CD14-positive monocyte (primary cell): Measurements from ENCODE around the gene TFAP2D. TPM values are rescaled to one million over a fixed set of nuclear protein-coding genes. Genes with fewer than 3 reads are reported as not detected.

ENCODE experiments used
- DNase-seq, 3 donors: peaks; one replicate each; pipeline ENCODE4 v3.0.0-alpha.2; 2011 to 2022
- H2AFZ ChIP-seq: 2 replicates; pipeline ENCODE4 v1.6.0; 2012; ENCODE audit warnings: mild to moderate bottlenecking, low read depth, low read length, inconsistent platforms; ENCODE audit not compliant: insufficient read depth, poor library complexity, severe bottlenecking
- H3K27ac ChIP-seq, 2 donors: 1 replicate in 1 of 2; 2 replicates in 1 of 2; pipeline ENCODE4 v1.5.1; 2012 to 2013; ENCODE audit warnings: low read length in 2 of 2, control low read depth in 1 of 2, inconsistent platforms in 1 of 2, low read depth in 1 of 2, mild to moderate bottlenecking in 1 of 2
- H3K27me3 ChIP-seq, 2 donors: one replicate each; pipeline versions ENCODE4 v1.6.0 to v1.6.1; 2011 to 2013; ENCODE audit warnings: low read length in 2 of 2; ENCODE audit not compliant: control insufficient read depth in 2 of 2, insufficient read depth in 2 of 2
- H3K36me3 ChIP-seq, 2 donors: replicated peaks in 1 of 2; 1 replicate in 1 of 2; 2 replicates in 1 of 2; pipeline versions ENCODE4 v1.5.1 to v1.6.1; 2012 to 2013; ENCODE audit warnings: low read length in 2 of 2, control low read depth in 1 of 2, inconsistent platforms in 1 of 2, mild to moderate bottlenecking in 1 of 2; ENCODE audit not compliant: insufficient read depth in 2 of 2, control insufficient read depth in 1 of 2
- H3K4me1 ChIP-seq, 2 donors: 1 replicate in 1 of 2; 2 replicates in 1 of 2; pipeline versions ENCODE4 v1.5.1 to v1.6.1; 2012 to 2013; ENCODE audit warnings: low read length in 2 of 2, control low read depth in 1 of 2, inconsistent platforms in 1 of 2, mild to moderate bottlenecking in 1 of 2, moderate library complexity in 1 of 2; ENCODE audit not compliant: insufficient read depth in 2 of 2, control insufficient read depth in 1 of 2
- H3K4me2 ChIP-seq: replicated peaks from 2 replicates; pipeline ENCODE3; 2012; ENCODE audit warnings: low read length, moderate library complexity, mild to moderate bottlenecking; ENCODE audit not compliant: poor library complexity, severe bottlenecking; ENCODE audit errors: extremely low read depth
- H3K4me3 ChIP-seq, 3 experiments: fragments of 200-600 bp in 1 of 3; sonication (generic) in 1 of 3; replicated peaks in 1 of 3; 1 replicate in 2 of 3; 2 replicates in 1 of 3; pipeline ENCODE4 v1.5.1; 2011 to 2013; ENCODE audit warnings: low read length in 3 of 3, mild to moderate bottlenecking in 3 of 3, control low read depth in 2 of 3, low read depth in 2 of 3, inconsistent platforms in 1 of 3, moderate library complexity in 1 of 3
- H3K79me2 ChIP-seq: 2 replicates; pipeline ENCODE4 v1.6.0; 2012; ENCODE audit warnings: mild to moderate bottlenecking, control low read depth, inconsistent platforms, low read length, moderate library complexity; ENCODE audit not compliant: insufficient read depth
- H3K9ac ChIP-seq: 2 replicates; pipeline ENCODE4 v1.6.0; 2017; ENCODE audit warnings: low read length, mild to moderate bottlenecking; ENCODE audit not compliant: insufficient read depth, poor library complexity, severe bottlenecking
- H3K9me3 ChIP-seq, 2 donors: replicated peaks in 1 of 2; 1 replicate in 1 of 2; 2 replicates in 1 of 2; pipeline versions ENCODE4 v1.5.1 to v1.6.1; 2012 to 2013; ENCODE audit warnings: low read length in 2 of 2, control low read depth in 1 of 2; ENCODE audit not compliant: control insufficient read depth in 1 of 2, insufficient read depth in 1 of 2
- H4K20me1 ChIP-seq: 2 replicates; pipeline ENCODE4 v1.6.0; 2012; ENCODE audit warnings: mild to moderate bottlenecking, low read length, control low read depth, moderate library complexity; ENCODE audit not compliant: insufficient read depth
- H3K27ac Mint-ChIP-seq, 7 donors: one replicate each; pipeline ENCODE4 v1.8.0; 2020; ENCODE audit warnings: mild to moderate bottlenecking in 7 of 7, mixed read lengths in 7 of 7, moderate library complexity in 6 of 7, inconsistent platforms in 2 of 7
- H3K27me3 Mint-ChIP-seq, 3 donors: one replicate each; pipeline ENCODE4 v1.8.0; 2021 to 2022; ENCODE audit warnings: low read depth in 3 of 3, mild to moderate bottlenecking in 3 of 3, mixed read lengths in 3 of 3, moderate library complexity in 3 of 3, inconsistent platforms in 1 of 3
- H3K36me3 Mint-ChIP-seq, 2 donors: one replicate each; pipeline ENCODE4 v1.8.0; 2020; ENCODE audit warnings: mixed read lengths in 2 of 2, inconsistent platforms in 1 of 2, mild to moderate bottlenecking in 1 of 2
- H3K4me1 Mint-ChIP-seq: one replicate; pipeline ENCODE4 v1.8.0; 2020; ENCODE audit warnings: mild to moderate bottlenecking, mixed read lengths
- H3K4me3 Mint-ChIP-seq, 2 donors: one replicate each; pipeline ENCODE4 v1.8.0; 2020; ENCODE audit warnings: mild to moderate bottlenecking in 2 of 2, mixed read lengths in 2 of 2, moderate library complexity in 1 of 2
- H3K9me3 Mint-ChIP-seq, 7 donors: one replicate each; pipeline ENCODE4 v1.8.0; 2020 to 2022; ENCODE audit warnings: mixed read lengths in 7 of 7, mild to moderate bottlenecking in 6 of 7, moderate library complexity in 6 of 7, inconsistent platforms in 2 of 7
- CTCF ChIP-seq: fragments of 200-600 bp; IDR thresholded peaks from one replicate; pipeline ENCODE4 v1.8.0; 2022; ENCODE audit warnings: antibody characterized with exemption, mild to moderate bottlenecking
- WGBS: methylation state at CpG from one replicate; pipeline ENCODE4 v1.1.5; 2013; ENCODE audit warnings: missing lambda C conversion rate; ENCODE audit not compliant: insufficient coverage; 5-methylcytosine and 5-hydroxymethylcytosine counted together
- intact Hi-C, 2 donors: fragments of 100-400 bp; cut with micrococcal nuclease; formaldehyde crosslinking; loops; one replicate each; pipeline versions ENCODE4 v1.15.0 to v1.15.1; 2023
- polyA minus RNA-seq: library from RNA; depleted of rRNA, polyadenylated mRNA; stranded (reverse); fragments of >200 nt; gene quantifications from 2 replicates; pipeline ENCODE4 v1.2.3, GENCODE V29; 2012
- polyA plus RNA-seq, 3 donors: library from polyadenylated mRNA; depleted of rRNA in 1 of 3; unstranded in 2 of 3; stranded (reverse) in 1 of 3; fragments of 300-500 nt in 2 of 3; fragments of >200 nt in 1 of 3; fragmentation: Illumina TruSeq in 2 of 3; gene quantifications; 1 replicate in 2 of 3; 2 replicates in 1 of 3; pipeline ENCODE4 v1.2.3, GENCODE V29; 2012 to 2021
- total RNA-seq, 12 experiments: library from RNA in 1 of 12; stranded (reverse) in 1 of 12; fragments of 120-200 nt in 1 of 12; gene quantifications; one replicate each; pipeline ENCODE4 v1.2.4 and lab custom pipeline; 2013 to 2026; ENCODE audit warnings: mixed read lengths in 6 of 12, inconsistent platforms in 1 of 12

TFAP2D gene
- total RNA-seq (2013) = not detected
- polyA plus RNA-seq = not detected
- polyA minus RNA-seq = not detected in 2 replicates
- 0 to 0.23 (median 0) reads per million in 11 experiments for total RNA-seq (lab: John Stamatoyannopoulos, UW)

DNA sequence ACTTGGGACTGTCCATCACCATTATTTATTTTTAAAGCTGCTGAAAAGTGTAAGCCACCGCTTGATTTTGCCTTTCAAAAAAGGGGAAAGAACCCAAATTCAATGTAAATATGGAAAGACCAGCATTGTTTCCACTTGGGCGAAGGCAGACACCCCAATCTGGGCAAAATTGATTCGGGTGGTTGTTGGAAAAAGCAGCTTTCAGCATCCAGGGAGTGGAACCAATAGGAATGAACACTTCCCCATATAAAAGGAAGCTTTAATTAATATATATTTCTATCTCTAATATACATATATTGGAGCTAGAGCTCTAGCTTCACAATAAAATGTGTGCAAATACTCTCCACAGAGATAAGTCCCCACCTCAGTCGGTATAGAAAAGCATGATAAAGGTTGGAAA, at the start of gene TFAP2D:
TSS of gene TFAP2D (plus strand) at position 301 of the 400 bp plus-strand sequence. CDS start 530 bp downstream, outside the sequence.
- Mint-ChIP-seq H3K4me1 (no peaks in the 10 kb centered on the region), H3K36me3 (peaks cover 3% of the 10 kb centered on the region in 2 donors), H3K27me3 (peaks cover 89 to 97% (median 92%) of the 10 kb centered on the region in 3 donors), H3K9me3 (peaks cover 5 to 47% (median 36%) of the 10 kb centered on the region in 7 donors), H3K27ac (peak within 1 kb of the TSS in 1 of 7 donors; percentile 13), H3K4me3 (peak within 1 kb of the TSS in 1 of 2 donors; percentile 85)
- WGBS = no CpG with 5 or more reads among the region's 4 CpGs
- Histone ChIP-seq H3K79me2 (no peaks in the 10 kb centered on the region), H3K4me1 (no peaks in the 10 kb centered on the region), H3K36me3 (no peaks in the 10 kb centered on the region), H3K9me3 (peaks cover 11 to 37% of the 10 kb centered on the region in 2 donors), H3K9ac (no peak within 1 kb of the TSS), H2AFZ (no peak within 1 kb of the TSS), H3K27me3 (peaks cover 61 to 96% of the 10 kb centered on the region in 2 donors), H3K4me3 (no peak within 1 kb of the TSS), H3K4me2 (no peak within 1 kb of the TSS), H4K20me1 (no peaks in the 10 kb centered on the region), H3K27ac (no peak within 1 kb of the TSS)
- intact Hi-C loops = no loop called here
- DNase-seq = no peak
- no peak for TF ChIP-seq CTCF

- no peak overlapping the region for H3K4me3 Mint-ChIP-seq
- no peaks in the 10 kb centered on the region for H3K27me3 ChIP-seq
- no peaks in the 10 kb centered on the region for H3K4me1 Mint-ChIP-seq
- no peak overlapping the region for H3K27ac Mint-ChIP-seq
- no peak overlapping the region for H3K9ac ChIP-seq
- no peaks in the 10 kb centered on the region for H3K9me3 Mint-ChIP-seq
- H2AFZ ChIP-seq = no peak overlapping the region
- H3K36me3 Mint-ChIP-seq = no peaks in the 10 kb centered on the region
- H3K79me2 ChIP-seq = no peaks in the 10 kb centered on the region
- H3K4me2 ChIP-seq = no peak overlapping the region
- H3K4me1 ChIP-seq = no peaks in the 10 kb centered on the region
- no CpG with 5 or more reads among the region's 1 CpG for WGBS
- no peak overlapping the region for H3K27ac ChIP-seq
- no peak for TF ChIP-seq CTCF
- H3K4me3 ChIP-seq = no peak overlapping the region
- DNase-seq = no peak
- no peaks in the 10 kb centered on the region for H3K36me3 ChIP-seq
- no peaks in the 10 kb centered on the region for H3K9me3 ChIP-seq
- H3K27me3 Mint-ChIP-seq = peaks cover 0 to 1% (median 0%) of the 10 kb centered on the region in 3 donors
- H4K20me1 ChIP-seq = no peaks in the 10 kb centered on the region
- intact Hi-C loops = no loop called here
Measured at GRCh38 chr6:50663806-50664205, 49.5 kb upstream of the TFAP2D start.
